Smooth muscle cell (in vitro differentiated cells): Measurements from ENCODE around the gene VAMP4. TPM values are rescaled to one million over a fixed set of nuclear protein-coding genes. Genes with fewer than 3 reads are reported as not detected.

Experiments used
- DNase-seq: peaks from one replicate; lab custom pipeline; 2025; ENCODE audit not compliant: unreplicated experiment; lab: John Stamatoyannopoulos, UW
- H2AFZ ChIP-seq: fragments of 200-600 bp; sonication (generic); 2 replicates; pipeline ENCODE4 v1.6.0; 2016; ENCODE audit warnings: antibody characterized with exemption, low read depth, mild to moderate bottlenecking
- H3F3A ChIP-seq: fragments of 200-600 bp; sonication (generic); 2 replicates; pipeline ENCODE4 v1.6.0; 2017; ENCODE audit warnings: antibody characterized with exemption, low read depth
- H3K27ac ChIP-seq: fragments of 200-600 bp; sonication (generic); 2 replicates; pipeline ENCODE4 v1.5.1; 2016; ENCODE audit warnings: low read depth, mild to moderate bottlenecking
- H3K27me3 ChIP-seq: fragments of 200-600 bp; sonication (generic); 2 replicates; pipeline ENCODE4 v1.6.1; 2016; ENCODE audit warnings: low read depth, mild to moderate bottlenecking
- H3K36me3 ChIP-seq: fragments of 200-600 bp; sonication (generic); 2 replicates; pipeline ENCODE4 v1.5.1; 2016; ENCODE audit warnings: low read depth
- H3K4me1 ChIP-seq: fragments of 200-600 bp; sonication (generic); 2 replicates; pipeline ENCODE4 v1.5.1; 2016; ENCODE audit warnings: low read depth
- H3K4me2 ChIP-seq: fragments of 200-600 bp; sonication (generic); 2 replicates; pipeline ENCODE4 v1.6.0; 2016; ENCODE audit warnings: mild to moderate bottlenecking
- H3K4me3 ChIP-seq: fragments of 200-600 bp; sonication (generic); 2 replicates; pipeline ENCODE4 v1.5.1; 2016; ENCODE audit warnings: mild to moderate bottlenecking
- H3K79me2 ChIP-seq: fragments of 200-600 bp; sonication (generic); 2 replicates; pipeline ENCODE4 v1.6.0; 2016; ENCODE audit warnings: low read depth, mild to moderate bottlenecking
- H3K9ac ChIP-seq: fragments of 200-600 bp; sonication (generic); 2 replicates; pipeline ENCODE4 v1.6.0; 2016; ENCODE audit warnings: low read depth
- H3K9me3 ChIP-seq: fragments of 200-600 bp; sonication (generic); replicated peaks from 2 replicates; pipeline ENCODE4 v1.5.1; 2016; ENCODE audit warnings: low read depth
- H4K20me1 ChIP-seq: fragments of 200-600 bp; sonication (generic); 2 replicates; pipeline ENCODE4 v1.6.0; 2016; ENCODE audit warnings: low read depth
- CTCF ChIP-seq: fragments of 200-600 bp; sonication (generic); IDR thresholded peaks from 2 replicates; pipeline ENCODE4 v1.5.1; 2017; ENCODE audit warnings: borderline replicate concordance, mild to moderate bottlenecking, antibody characterized with exemption; ENCODE audit not compliant: insufficient read depth, poor library complexity, severe bottlenecking
- WGBS: methylation state at CpG from one replicate; pipeline ENCODE4 v1.1.7; 2016; ENCODE audit warnings: low lambda C conversion rate; 5-methylcytosine and 5-hydroxymethylcytosine counted together
- polyA plus RNA-seq: library from polyadenylated mRNA; unstranded; fragments of >200 nt; fragmentation: Nextera tagmentation; extraction: Ambion mirVana; gene quantifications from 2 replicates; pipeline ENCODE4 v1.2.1, GENCODE V29; 2016
- total RNA-seq: library from RNA; depleted of rRNA; stranded (reverse); fragments of >200 nt; gene quantifications from 2 replicates; pipeline ENCODE4 v1.2.3, GENCODE V29; 2014

The VAMP4 gene
- total and polyA plus RNA-seq, 2 experiments from 2014 or later = 15.2 to 17.4 TPM

GRCh38 chr1:171670739-171671138 lies 71.1 kb downstream of the VAMP4 start:
- H3K4me1 ChIP-seq = no peaks in the 10 kb centered on the region
- H2AFZ ChIP-seq = no peak overlapping the region
- no peaks in the 10 kb centered on the region for H3K36me3 ChIP-seq
- no peaks in the 10 kb centered on the region for H3K79me2 ChIP-seq
- H3K4me3 ChIP-seq = no peak overlapping the region
- no peaks in the 10 kb centered on the region for H3K9me3 ChIP-seq
- DNase-seq = no peak
- no peaks in the 10 kb centered on the region for H3F3A ChIP-seq
- H3K9ac ChIP-seq = no peak overlapping the region
- no peak overlapping the region for H3K27ac ChIP-seq
- H3K27me3 ChIP-seq = no peaks in the 10 kb centered on the region
- no peak for TF ChIP-seq CTCF
- 97% methylated on average over 19 of the region's 28 CpGs for WGBS
- H4K20me1 ChIP-seq = no peaks in the 10 kb centered on the region
- no peak overlapping the region for H3K4me2 ChIP-seq

- DNase-seq = no peak
- no peaks in the 10 kb centered on the region for H3F3A ChIP-seq
- no peak overlapping the region for H2AFZ ChIP-seq
- H3K27me3 ChIP-seq = no peaks in the 10 kb centered on the region
- H3K79me2 ChIP-seq = no peaks in the 10 kb centered on the region
- H3K4me2 ChIP-seq = no peak overlapping the region
- H3K9me3 ChIP-seq = no peaks in the 10 kb centered on the region
- no peaks in the 10 kb centered on the region for H3K4me1 ChIP-seq
- no peaks in the 10 kb centered on the region for H4K20me1 ChIP-seq
- 88% methylated on average over 5 of the region's 5 CpGs for whole genome bisulfite sequencing
- no peaks in the 10 kb centered on the region for H3K36me3 ChIP-seq
- no peak overlapping the region for H3K9ac ChIP-seq
- no peak overlapping the region for H3K27ac ChIP-seq
- no peak for TF ChIP-seq CTCF
- H3K4me3 ChIP-seq = no peak overlapping the region
Observed at GRCh38 chr1:171668372-171668771, 73.5 kb downstream of the VAMP4 start.

DNA sequence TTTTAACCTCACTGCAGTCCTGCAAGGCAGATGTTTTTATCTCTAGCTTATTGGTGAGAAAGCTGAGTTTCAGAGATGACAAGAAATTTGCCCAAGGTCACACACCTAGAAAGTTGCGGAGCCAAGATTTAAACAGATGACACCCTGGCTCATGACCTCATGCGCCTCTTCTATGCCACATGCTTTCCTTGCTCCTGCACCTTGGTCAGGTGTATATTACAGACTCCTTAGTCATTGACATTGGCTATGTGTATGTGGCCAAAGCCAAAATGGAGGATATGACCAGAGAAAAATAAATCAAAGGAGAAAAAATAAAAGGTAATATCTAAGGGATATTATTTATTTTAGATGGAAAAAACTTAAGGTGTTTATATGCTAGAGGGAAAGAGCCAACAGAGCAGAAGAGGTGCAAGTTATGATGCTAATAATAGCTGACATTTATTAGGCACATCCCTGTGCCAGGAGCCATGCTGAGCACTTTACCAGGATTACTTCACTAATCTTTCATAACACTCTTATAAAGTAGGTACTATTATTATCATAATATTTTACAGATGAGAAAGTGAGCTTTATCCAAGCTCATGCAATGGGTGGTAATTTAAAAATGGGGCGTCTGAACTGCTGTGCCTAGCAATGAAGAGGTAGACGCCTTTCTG lies 75.6 kb downstream of the VAMP4 start:
- Histone ChIP-seq H3K79me2 (no peaks in the 10 kb centered on the region), H3K9me3 (no peaks in the 10 kb centered on the region), H3F3A (no peaks in the 10 kb centered on the region), H3K4me2 (no peak overlapping the region), H3K4me3 (no peak overlapping the region), H3K9ac (no peak overlapping the region), H3K27ac (no peak overlapping the region), H2AFZ (no peak overlapping the region), H4K20me1 (no peaks in the 10 kb centered on the region), H3K27me3 (no peaks in the 10 kb centered on the region), H3K4me1 (no peaks in the 10 kb centered on the region), H3K36me3 (no peaks in the 10 kb centered on the region)
- TF ChIP-seq CTCF = no peak
- no peak for DNase-seq
- WGBS = 92% methylated on average over 4 of the region's 4 CpGs

- no peak for TF ChIP-seq CTCF
- H3K9me3 ChIP-seq = no peaks in the 10 kb centered on the region
- no peaks in the 10 kb centered on the region for H3K27me3 ChIP-seq
- H3K79me2 ChIP-seq = no peaks in the 10 kb centered on the region
- no peaks in the 10 kb centered on the region for H3F3A ChIP-seq
- no peak for DNase-seq
- H2AFZ ChIP-seq = no peak overlapping the region
- no peak overlapping the region for H3K4me2 ChIP-seq
- H3K4me3 ChIP-seq = no peak overlapping the region
- H3K4me1 ChIP-seq = no peaks in the 10 kb centered on the region
- no peaks in the 10 kb centered on the region for H3K36me3 ChIP-seq
- no peak overlapping the region for H3K9ac ChIP-seq
- no peaks in the 10 kb centered on the region for H4K20me1 ChIP-seq
- H3K27ac ChIP-seq = no peak overlapping the region
Observed at GRCh38 chr1:171664976-171665375, 76.9 kb downstream of the VAMP4 start.
